ENCODE results near the gene MRPL52.

Gene MRPL52

DNA sequence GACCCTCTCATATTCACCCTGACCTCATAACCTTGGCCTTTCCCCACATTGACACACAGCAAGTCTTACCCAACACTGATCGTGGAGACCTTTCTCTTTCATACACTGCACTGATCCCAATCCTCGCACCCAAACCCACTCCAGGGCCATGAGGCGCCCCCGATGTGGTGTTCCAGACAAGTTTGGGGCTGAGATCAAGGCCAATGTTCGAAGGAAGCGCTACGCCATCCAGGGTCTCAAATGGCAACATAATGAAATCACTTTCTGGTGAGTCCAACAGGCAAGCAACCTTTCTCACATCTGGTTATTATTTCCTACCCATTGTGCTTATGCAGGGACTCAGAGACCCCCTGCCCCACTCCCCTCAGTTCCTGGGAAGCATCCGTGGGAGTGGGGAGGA is 12.1 kb downstream of the MRPL52 start:
- no peak overlapping the region for H3K4me2 ChIP-seq (ENCODE audit: insufficient read depth, low read length)
- H3K36me3 ChIP-seq (ENCODE audit: insufficient read depth, low read length) = no peaks in the 10 kb centered on the region
- DNase-seq (no peak), ATAC-seq (ENCODE audit: insufficient read depth, low read depth) (no peak)
- TF ChIP-seq CTCF (IDR thresholded peaks at IDR 0.05; ENCODE audit: borderline replicate concordance, extremely low read depth, low read length, poor library complexity, severe bottlenecking) (no peak), EZH2 (IDR thresholded peaks at IDR 0.05; ENCODE audit: borderline replicate concordance, low read depth, low read length, severe bottlenecking) (no peak)
- no peaks in the 10 kb centered on the region for H3K79me2 ChIP-seq (ENCODE audit: insufficient read depth, low read length)
- no peak overlapping the region for H3K27ac ChIP-seq (ENCODE audit: low read length)
- no peak overlapping the region for H3K4me3 ChIP-seq (ENCODE audit: low read depth in 1 of 2, low read length in 2 of 2)
- no peaks in the 10 kb centered on the region for H3K9me3 ChIP-seq (ENCODE audit: insufficient read depth, low read length, severe bottlenecking)
- no peaks in the 10 kb centered on the region; the same call in 1 of the 2 replicates for H4K20me1 ChIP-seq (ENCODE audit: insufficient read depth, low read length)
- peaks cover 13% of the 10 kb centered on the region for H3K27me3 ChIP-seq (ENCODE audit: insufficient read depth, low read length, poor library complexity)
- H2AFZ ChIP-seq (ENCODE audit: low read depth, low read length) = no peak overlapping the region
- H3K4me1 ChIP-seq (ENCODE audit: insufficient read depth, low read length) = no peaks in the 10 kb centered on the region
- no peak overlapping the region for H3K9ac ChIP-seq (ENCODE audit: low read depth, low read length)

DNA sequence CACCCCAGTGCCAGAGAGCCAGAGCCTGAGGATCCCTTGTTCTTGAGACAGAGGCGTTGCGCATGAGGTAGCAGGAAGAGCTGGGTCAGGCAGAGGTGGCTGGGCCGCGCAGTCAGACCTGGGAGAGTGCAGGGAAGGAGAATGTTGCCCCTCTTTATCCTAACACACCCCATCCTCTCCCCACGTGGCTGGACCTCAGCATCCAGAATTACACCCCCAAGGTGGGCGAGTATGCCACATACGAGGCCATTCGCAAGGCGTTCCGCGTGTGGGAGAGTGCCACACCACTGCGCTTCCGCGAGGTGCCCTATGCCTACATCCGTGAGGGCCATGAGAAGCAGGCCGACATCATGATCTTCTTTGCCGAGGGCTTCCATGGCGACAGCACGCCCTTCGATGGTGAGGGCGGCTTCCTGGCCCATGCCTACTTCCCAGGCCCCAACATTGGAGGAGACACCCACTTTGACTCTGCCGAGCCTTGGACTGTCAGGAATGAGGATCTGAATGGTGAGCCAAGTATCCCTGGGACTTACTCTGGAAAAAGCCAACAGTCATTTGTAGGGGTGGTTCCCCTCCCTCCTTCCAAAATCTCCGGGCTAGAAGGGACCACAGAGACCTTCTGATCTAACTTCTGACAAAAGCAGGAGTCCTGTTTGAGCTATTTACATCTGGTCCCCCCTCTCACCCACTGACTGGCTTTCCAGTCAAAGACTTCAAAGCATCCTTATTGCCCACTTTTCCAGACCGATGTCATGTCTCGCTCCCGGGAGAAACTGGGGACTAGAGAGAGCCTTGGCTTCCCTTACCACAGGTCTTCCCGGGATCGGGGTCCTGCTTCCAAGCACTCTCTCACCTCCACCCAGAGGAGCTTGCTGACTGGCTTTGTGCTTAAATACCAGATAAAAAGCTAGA is 12.8 kb downstream of the MRPL52 start:
- H3K27ac ChIP-seq (ENCODE audit: low read length) = no peak overlapping the region
- H3K4me3 ChIP-seq (ENCODE audit: low read depth in 1 of 2, low read length in 2 of 2) = no peak overlapping the region
- H3K79me2 ChIP-seq (ENCODE audit: insufficient read depth, low read length) = no peaks in the 10 kb centered on the region

GRCh38 chr14:22843123-22843925 is 13.6 kb downstream of the MRPL52 start:
- H3K27ac ChIP-seq (ENCODE audit: low read length) = no peak overlapping the region
- no peaks in the 10 kb centered on the region for H3K79me2 ChIP-seq (ENCODE audit: insufficient read depth, low read length)
- DNase-seq = no peak
- no peaks in the 10 kb centered on the region for H3K36me3 ChIP-seq (ENCODE audit: insufficient read depth, low read length)
- no peak overlapping the region for H3K4me2 ChIP-seq (ENCODE audit: insufficient read depth, low read length)
- no peak for ATAC-seq (ENCODE audit: insufficient read depth, low read depth)
- no peaks in the 10 kb centered on the region for H3K4me1 ChIP-seq (ENCODE audit: insufficient read depth, low read length)
- no peak overlapping the region for H2AFZ ChIP-seq (ENCODE audit: low read depth, low read length)
- TF ChIP-seq CTCF (IDR thresholded peaks at IDR 0.05; ENCODE audit: borderline replicate concordance, extremely low read depth, low read length, poor library complexity, severe bottlenecking) (no peak), EZH2 (IDR thresholded peaks at IDR 0.05; ENCODE audit: borderline replicate concordance, low read depth, low read length, severe bottlenecking) (no peak)
- no peaks in the 10 kb centered on the region for H3K9me3 ChIP-seq (ENCODE audit: insufficient read depth, low read length, severe bottlenecking)
- H3K9ac ChIP-seq (ENCODE audit: low read depth, low read length) = no peak overlapping the region
- H4K20me1 ChIP-seq (ENCODE audit: insufficient read depth, low read length) = no peaks in the 10 kb centered on the region; the same call in 1 of the 2 replicates
- H3K4me3 ChIP-seq (ENCODE audit: low read depth in 1 of 2, low read length in 2 of 2) = no peak overlapping the region
- peaks cover 13% of the 10 kb centered on the region for H3K27me3 ChIP-seq (ENCODE audit: insufficient read depth, low read length, poor library complexity)

More for the DNA sequence above, 12.8 kb downstream of the MRPL52 start:
- Histone ChIP-seq H3K36me3 (ENCODE audit: insufficient read depth, low read length) (no peaks in the 10 kb centered on the region), H3K9me3 (ENCODE audit: insufficient read depth, low read length, severe bottlenecking) (no peaks in the 10 kb centered on the region), H3K9ac (ENCODE audit: low read depth, low read length) (no peak overlapping the region), H3K4me1 (ENCODE audit: insufficient read depth, low read length) (no peaks in the 10 kb centered on the region), H4K20me1 (ENCODE audit: insufficient read depth, low read length) (no peaks in the 10 kb centered on the region; the same call in 1 of the 2 replicates), H3K4me2 (ENCODE audit: insufficient read depth, low read length) (no peak overlapping the region), H3K27me3 (ENCODE audit: insufficient read depth, low read length, poor library complexity) (peaks cover 13% of the 10 kb centered on the region), H2AFZ (ENCODE audit: low read depth, low read length) (no peak overlapping the region)
- TF ChIP-seq EZH2 (IDR thresholded peaks at IDR 0.05; ENCODE audit: borderline replicate concordance, low read depth, low read length, severe bottlenecking) = no peak
- no peak for TF ChIP-seq CTCF (IDR thresholded peaks at IDR 0.05; ENCODE audit: borderline replicate concordance, extremely low read depth, low read length, poor library complexity, severe bottlenecking)
- DNase-seq = no peak
- no peak for ATAC-seq (ENCODE audit: insufficient read depth, low read depth)
